Gastroesophageal sphincter (tissue), 4 donors: ENCODE measurements around the gene SPTB. TPM values are rescaled to one million over a fixed set of nuclear protein-coding genes. Genes with fewer than 3 reads are reported as not detected.

ENCODE experiments used
- ATAC-seq: fragments of 150-250 bp; one replicate; pipeline ENCODE4 v1.9.1; 2016; ENCODE audit warnings: mild to moderate bottlenecking, moderate library complexity
- H3K27ac ChIP-seq, 4 donors: fragments of 200-600 bp; sonication (generic) in 3 of 4; 1 replicate in 3 of 4; 2 replicates in 1 of 4; pipeline ENCODE4 v1.5.1; 2016 to 2019
- H3K27me3 ChIP-seq: fragments of 200-600 bp; sonication (generic); one replicate; pipeline ENCODE4 v1.5.1; 2019
- H3K36me3 ChIP-seq, 2 donors: fragments of 200-600 bp; sonication (generic); one replicate each; pipeline ENCODE4 v1.5.1; 2019; ENCODE audit warnings: control low read depth in 1 of 2
- H3K4me1 ChIP-seq, 3 donors: fragments of 200-600 bp; sonication (generic); 1 replicate in 2 of 3; 2 replicates in 1 of 3; pipeline ENCODE4 v1.5.1; 2016 to 2019; ENCODE audit warnings: control low read depth in 2 of 3
- H3K4me3 ChIP-seq, 2 donors: fragments of 200-600 bp; sonication (generic); one replicate each; pipeline ENCODE4 v1.5.1; 2019; ENCODE audit warnings: mild to moderate bottlenecking in 1 of 2, moderate library complexity in 1 of 2
- H3K9me3 ChIP-seq, 3 donors: fragments of 200-600 bp; sonication (generic); one replicate each; pipeline ENCODE4 v1.5.1; 2017 to 2019; ENCODE audit warnings: control low read depth in 2 of 3
- CTCF ChIP-seq, 4 experiments: fragments of 200-600 bp in 2 of 4; fragments of 450-650 bp in 2 of 4; sonication (generic) in 1 of 4; IDR thresholded peaks; one replicate each; pipeline ENCODE4 v1.5.1; 2017 to 2019; ENCODE audit warnings: antibody characterized with exemption in 4 of 4, mild to moderate bottlenecking in 2 of 4, moderate library complexity in 2 of 4
- EP300 ChIP-seq: sonication (generic); formaldehyde crosslinking; IDR thresholded peaks from one replicate; pipeline ENCODE4 v1.6.1; 2017; ENCODE audit warnings: antibody characterized with exemption, mild to moderate bottlenecking
- POLR2A ChIP-seq, 2 donors: fragments of 450-650 bp; IDR thresholded peaks; one replicate each; pipeline ENCODE4 v1.6.1; 2017; ENCODE audit warnings: antibody characterized with exemption in 2 of 2, mild to moderate bottlenecking in 2 of 2, moderate library complexity in 1 of 2
- POLR2AphosphoS5 ChIP-seq: sonication (generic); formaldehyde crosslinking; IDR thresholded peaks from one replicate; pipeline ENCODE4 v1.6.1; 2017; ENCODE audit warnings: antibody characterized with exemption
- WGBS, 2 donors: methylation state at CpG; one replicate each; pipeline ENCODE4 v1.1.5; 2018; ENCODE audit warnings: low coverage in 1 of 2; 5-methylcytosine and 5-hydroxymethylcytosine counted together
- total RNA-seq, 4 donors: library from RNA; depleted of rRNA; stranded (reverse); fragments of >200 nt; gene quantifications; one replicate each; pipeline ENCODE4 v1.1.0, GENCODE V29; 2016

Gene SPTB
- total RNA-seq, 4 donors from 2014 or later: 0.62 to 3.1 (median 1.0) TPM

GRCh38 chr14:64714432-64715025, 165.2 kb downstream of the SPTB start:
- no peak for ATAC-seq
- no peak overlapping the region for H3K4me3 ChIP-seq
- H3K27me3 ChIP-seq: no peaks in the 10 kb centered on the region
- H3K9me3 ChIP-seq: peaks cover 0 to 14% (median 0%) of the 10 kb centered on the region in 3 donors
- peak overlapping the region in 3 of 4 donors; percentile 78 to 83 (median 81) for H3K27ac ChIP-seq
- 73 to 86% methylated on average over 4 to 5 of the region's 5 CpGs for WGBS, 2 donors
- no peak for TF ChIP-seq CTCF (IDR thresholded peaks at IDR 0.05)
- no peak for TF ChIP-seq POLR2A (IDR thresholded peaks at IDR 0.05)
- TF ChIP-seq POLR2AphosphoS5: no peak
- no peak for TF ChIP-seq EP300
- H3K36me3 ChIP-seq: no peaks in the 10 kb centered on the region
- H3K4me1 ChIP-seq: peaks cover 10 to 77% (median 24%) of the 10 kb centered on the region in 3 donors

GRCh38 chr14:64713677-64714076, 166.0 kb downstream of the SPTB start:
- Histone ChIP-seq H3K4me3 (no peak overlapping the region), H3K36me3 (no peaks in the 10 kb centered on the region), H3K4me1 (peaks cover 10 to 77% (median 28%) of the 10 kb centered on the region in 3 donors), H3K27ac (no peak overlapping the region), H3K9me3 (peaks cover 0 to 14% (median 0%) of the 10 kb centered on the region in 3 donors), H3K27me3 (no peaks in the 10 kb centered on the region)
- no peak for ATAC-seq
- TF ChIP-seq CTCF (IDR thresholded peaks at IDR 0.05): no peak
- no peak for TF ChIP-seq POLR2A (IDR thresholded peaks at IDR 0.05)
- no peak for TF ChIP-seq EP300
- no peak for TF ChIP-seq POLR2AphosphoS5

- 27 to 33% methylated on average over 2 to 5 of the region's 5 CpGs for WGBS, 2 donors
- ATAC-seq: peak; percentile 58
Observed at GRCh38 chr14:64711039-64711438, 168.7 kb downstream of the SPTB start.

GRCh38 chr14:64709126-64709525, 170.6 kb downstream of the SPTB start:
- peaks cover 0 to 12% (median 0%) of the 10 kb centered on the region in 3 donors for H3K9me3 ChIP-seq
- peak overlapping the region; percentile 32 to 94 (median 82) for H3K27ac ChIP-seq
- H3K36me3 ChIP-seq: no peaks in the 10 kb centered on the region
- H3K4me1 ChIP-seq: peaks cover 0 to 70% (median 30%) of the 10 kb centered on the region in 3 donors
- no peak for ATAC-seq
- no peaks in the 10 kb centered on the region for H3K27me3 ChIP-seq
- H3K4me3 ChIP-seq: peak overlapping the region in 1 of 2 donors; percentile 15
- 19 to 57% methylated on average over 1 to 2 of the region's 5 CpGs for WGBS, 2 donors
- no peak for TF ChIP-seq EP300
- TF ChIP-seq POLR2A (IDR thresholded peaks at IDR 0.05): no peak
- TF ChIP-seq CTCF (IDR thresholded peaks at IDR 0.05): no peak
- TF ChIP-seq POLR2AphosphoS5: no peak

More at GRCh38 chr14:64711039-64711438, 168.7 kb downstream of the SPTB start:
- no peak overlapping the region for H3K4me3 ChIP-seq
- no peak for TF ChIP-seq POLR2A (IDR thresholded peaks at IDR 0.05)
- no peak for TF ChIP-seq POLR2AphosphoS5
- no peak for TF ChIP-seq EP300
- no peak for TF ChIP-seq CTCF (IDR thresholded peaks at IDR 0.05)
- H3K9me3 ChIP-seq: peaks cover 0 to 14% (median 0%) of the 10 kb centered on the region in 3 donors
- no peaks in the 10 kb centered on the region for H3K27me3 ChIP-seq
- no peaks in the 10 kb centered on the region for H3K36me3 ChIP-seq
- H3K27ac ChIP-seq: peak overlapping the region in 2 of 4 donors; percentile 44 to 92
- H3K4me1 ChIP-seq: peaks cover 0 to 77% (median 24%) of the 10 kb centered on the region in 3 donors
